ENCODE results near the gene RAI1. TPM values are rescaled to one million over a fixed set of nuclear protein-coding genes. Genes with fewer than 3 reads are reported as not detected.
"Not testable (repeated sequence)": the region's sequence is repeated elsewhere in the genome, so short reads cannot be mapped to it uniquely, and the experiment has no call there.

RAI1 gene
- total RNA-seq, 1 experiment from 2014 or later, result 12.0 TPM

GRCh38 chr17:17678063-17678699 lies 3.1 kb upstream of the RAI1 start:
- DNase-seq (ENCODE audit: low spot score); in situ Hi-C loops (cut with HindIII; ENCODE audit: low sequenced_read_pairs): not testable (repeated sequence)

GRCh38 chr17:17679243-17679642 lies 2.0 kb upstream of the RAI1 start:
- in situ Hi-C loops (cut with HindIII; ENCODE audit: low sequenced_read_pairs), result no loop called here

GRCh38 chr17:17679748-17680147 lies 1.5 kb upstream of the RAI1 start:
- no peak for DNase-seq (ENCODE audit: low spot score)
- in situ Hi-C loops (cut with HindIII; ENCODE audit: low sequenced_read_pairs), result no loop called here

More at GRCh38 chr17:17679243-17679642, 2.0 kb upstream of the RAI1 start:
- DNase-seq (ENCODE audit: low spot score), result no peak

- in situ Hi-C loops (cut with HindIII; ENCODE audit: low sequenced_read_pairs), result no loop called here
- peak; percentile 39 for DNase-seq (ENCODE audit: low spot score)
Measured at GRCh38 chr17:17680477-17681186, 626 bp upstream of the RAI1 start.

- DNase-seq (ENCODE audit: low spot score), result no peak
- in situ Hi-C loops (cut with HindIII; ENCODE audit: low sequenced_read_pairs), result no loop called here
Measured at GRCh38 chr17:17681744-17682292, 560 bp downstream of the RAI1 start.

- no peak for DNase-seq (ENCODE audit: low spot score)
- in situ Hi-C loops (cut with HindIII; ENCODE audit: low sequenced_read_pairs), result no loop called here
Measured at GRCh38 chr17:17682293-17682736, 1.1 kb downstream of the RAI1 start.

GRCh38 chr17:17682737-17683680 lies 1.8 kb downstream of the RAI1 start:
- peak; percentile 61 for DNase-seq (ENCODE audit: low spot score)
- in situ Hi-C loops (cut with HindIII; ENCODE audit: low sequenced_read_pairs), result no loop called here

GRCh38 chr17:17683710-17684365 lies 2.6 kb downstream of the RAI1 start:
- no peak for DNase-seq (ENCODE audit: low spot score)
- in situ Hi-C loops (cut with HindIII; ENCODE audit: low sequenced_read_pairs), result no loop called here

GRCh38 chr17:17684906-17685774 lies 3.9 kb downstream of the RAI1 start:
- in situ Hi-C loops (cut with HindIII; ENCODE audit: low sequenced_read_pairs), result no loop called here
- DNase-seq (ENCODE audit: low spot score), result peak; percentile 47

- in situ Hi-C loops (cut with HindIII; ENCODE audit: low sequenced_read_pairs), result no loop called here
- DNase-seq (ENCODE audit: low spot score), result no peak
Measured at GRCh38 chr17:17685775-17686291, 4.6 kb downstream of the RAI1 start.

- no peak for DNase-seq (ENCODE audit: low spot score)
- in situ Hi-C loops (cut with HindIII; ENCODE audit: low sequenced_read_pairs), result no loop called here
Measured at GRCh38 chr17:17689312-17689711, 8.1 kb downstream of the RAI1 start.

- in situ Hi-C loops (cut with HindIII; ENCODE audit: low sequenced_read_pairs); DNase-seq (ENCODE audit: low spot score): not testable (repeated sequence)
Measured at GRCh38 chr17:17690233-17690632, 9.0 kb downstream of the RAI1 start.

- DNase-seq (ENCODE audit: low spot score), result no peak
- in situ Hi-C loops (cut with HindIII; ENCODE audit: low sequenced_read_pairs), result no loop called here
Measured at GRCh38 chr17:17691468-17692263, 10.4 kb downstream of the RAI1 start.

- no peak for DNase-seq (ENCODE audit: low spot score)
- in situ Hi-C loops (cut with HindIII; ENCODE audit: low sequenced_read_pairs), result no loop called here
Measured at GRCh38 chr17:17692353-17693252, 11.3 kb downstream of the RAI1 start.

- DNase-seq (ENCODE audit: low spot score), result peak; percentile 71
- in situ Hi-C loops (cut with HindIII; ENCODE audit: low sequenced_read_pairs), result no loop called here
Measured at GRCh38 chr17:17693253-17694168, 12.3 kb downstream of the RAI1 start.
